SH-SY5Y (cell line): ENCODE data around the gene GALNT2.

Source experiments
- GATA2 ChIP-seq: IDR thresholded peaks from 2 replicates; pipeline ENCODE4 v1.6.1; 2011; ENCODE audit warnings: mild to moderate bottlenecking, low read depth, low read length
- GATA3 ChIP-seq: IDR thresholded peaks from 2 replicates; pipeline ENCODE4 v1.6.1; 2011; ENCODE audit warnings: low read depth, mild to moderate bottlenecking, low read length, moderate library complexity

DNA sequence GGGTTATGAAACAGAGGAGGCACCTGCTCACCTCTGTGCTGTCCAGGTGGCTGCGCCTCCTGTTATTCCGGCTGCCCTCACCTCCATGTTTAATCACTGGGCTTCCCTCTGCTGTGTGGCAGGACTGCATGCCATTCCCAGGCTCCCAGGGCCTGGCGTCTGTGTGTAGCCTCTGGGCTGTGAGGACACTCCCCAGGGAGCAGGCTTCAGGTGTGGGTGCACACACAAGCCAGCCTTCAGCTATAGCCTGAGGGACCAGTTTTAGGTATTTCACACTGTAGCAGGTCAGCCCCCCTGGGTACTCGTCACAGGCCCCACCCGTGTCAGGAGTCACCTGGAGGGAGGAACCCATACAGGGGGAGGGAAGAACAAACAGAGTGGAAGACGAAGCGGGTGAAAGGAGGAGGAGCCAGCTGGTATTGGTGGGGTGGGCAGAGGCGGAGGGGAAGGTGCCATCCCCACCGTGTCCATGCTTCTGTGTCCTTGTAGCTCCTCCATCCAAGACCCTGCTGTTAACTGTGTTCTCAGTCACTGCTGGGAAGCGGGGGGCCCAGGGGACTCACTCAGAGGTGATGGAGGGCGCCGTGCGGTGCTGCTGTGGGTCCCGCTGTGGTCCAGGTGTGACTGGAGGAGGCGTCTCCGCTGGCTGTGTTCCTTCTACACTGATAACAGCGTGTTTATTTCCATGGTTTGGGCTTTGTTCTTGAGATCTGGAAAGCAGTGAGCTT lies 200.5 kb downstream of the GALNT2 start:
- TF ChIP-seq GATA3 (no peak), GATA2 (no peak)
